Bronchial epithelial cell (primary cell): ENCODE measurements around the gene POU2AF3. TPM values are rescaled to one million over a fixed set of nuclear protein-coding genes. Genes with fewer than 3 reads are reported as not detected.

ENCODE experiments used
- DNase-seq: peaks from one replicate; pipeline ENCODE4 v3.0.0-alpha.2; 2010; ENCODE audit warnings: low read depth
- FAIRE-seq: peaks from 2 replicates; lab custom pipeline; 2011; peaks lifted over from hg19 to GRCh38; lab: Jason Lieb, UNC
- H3K27me3 ChIP-seq: 2 replicates; pipeline ENCODE4 v1.5.1; 2011; ENCODE audit warnings: low read length; ENCODE audit not compliant: control insufficient read depth, insufficient read depth
- H3K36me3 ChIP-seq: 2 replicates; pipeline ENCODE4 v1.5.1; 2011; ENCODE audit warnings: low read length; ENCODE audit not compliant: control insufficient read depth, insufficient read depth
- H3K4me3 ChIP-seq: 2 replicates; pipeline ENCODE4 v1.5.1; 2011; ENCODE audit warnings: mild to moderate bottlenecking, low read depth, low read length, control low read depth
- total RNA-seq: library from RNA; depleted of rRNA; stranded (reverse); fragments of >200 nt; gene quantifications from 2 replicates; pipeline ENCODE4 v1.2.1, GENCODE V29; 2014
- TF ChIP-seq, protein P1 (sequence below): IDR thresholded peaks from 2 replicates; pipeline ENCODE4 v1.5.1; 2011; ENCODE audit warnings: mild to moderate bottlenecking, moderate library complexity, low read length, control low read depth, inconsistent platforms; ENCODE audit not compliant: insufficient read depth, severe bottlenecking

POU2AF3 gene
- total RNA-seq, 1 donor from 2014 or later, result not detected

DNA sequence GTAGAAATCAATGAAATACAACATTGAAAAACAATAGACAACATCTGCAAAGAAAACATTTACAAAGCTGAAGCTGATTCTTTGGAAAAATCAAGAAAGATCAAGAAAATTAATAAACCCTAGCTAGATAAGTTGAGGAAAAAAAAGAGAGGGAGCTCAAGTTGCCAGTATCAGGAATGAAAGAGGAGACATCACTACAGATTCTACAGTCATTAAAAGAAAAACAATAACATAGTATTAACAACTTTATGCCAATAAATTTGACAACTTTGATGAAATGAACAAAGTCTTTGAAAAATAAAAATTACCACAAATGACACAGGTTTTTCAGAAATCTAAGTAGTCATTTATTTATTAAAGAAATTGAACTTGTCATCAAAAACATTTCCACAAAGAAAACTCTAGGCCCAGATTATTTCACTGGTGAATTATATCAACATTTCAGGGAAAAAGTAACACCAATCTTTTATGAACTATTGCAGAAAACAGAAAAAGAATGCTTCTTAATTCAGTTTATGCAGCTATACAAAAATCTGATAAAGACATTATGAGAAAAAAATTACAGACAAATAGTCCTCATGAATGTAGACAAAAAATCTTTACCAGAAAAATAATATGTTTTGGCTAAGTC is 41.5 kb downstream of the POU2AF3 start:
- TF ChIP-seq, protein P1, sequence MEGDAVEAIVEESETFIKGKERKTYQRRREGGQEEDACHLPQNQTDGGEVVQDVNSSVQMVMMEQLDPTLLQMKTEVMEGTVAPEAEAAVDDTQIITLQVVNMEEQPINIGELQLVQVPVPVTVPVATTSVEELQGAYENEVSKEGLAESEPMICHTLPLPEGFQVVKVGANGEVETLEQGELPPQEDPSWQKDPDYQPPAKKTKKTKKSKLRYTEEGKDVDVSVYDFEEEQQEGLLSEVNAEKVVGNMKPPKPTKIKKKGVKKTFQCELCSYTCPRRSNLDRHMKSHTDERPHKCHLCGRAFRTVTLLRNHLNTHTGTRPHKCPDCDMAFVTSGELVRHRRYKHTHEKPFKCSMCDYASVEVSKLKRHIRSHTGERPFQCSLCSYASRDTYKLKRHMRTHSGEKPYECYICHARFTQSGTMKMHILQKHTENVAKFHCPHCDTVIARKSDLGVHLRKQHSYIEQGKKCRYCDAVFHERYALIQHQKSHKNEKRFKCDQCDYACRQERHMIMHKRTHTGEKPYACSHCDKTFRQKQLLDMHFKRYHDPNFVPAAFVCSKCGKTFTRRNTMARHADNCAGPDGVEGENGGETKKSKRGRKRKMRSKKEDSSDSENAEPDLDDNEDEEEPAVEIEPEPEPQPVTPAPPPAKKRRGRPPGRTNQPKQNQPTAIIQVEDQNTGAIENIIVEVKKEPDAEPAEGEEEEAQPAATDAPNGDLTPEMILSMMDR, result no peak
- Histone ChIP-seq H3K27me3 (no peaks in the 10 kb centered on the region), H3K4me3 (no peak overlapping the region), H3K36me3 (no peaks in the 10 kb centered on the region)
- FAIRE-seq (no peak), DNase-seq (no peak)

DNA sequence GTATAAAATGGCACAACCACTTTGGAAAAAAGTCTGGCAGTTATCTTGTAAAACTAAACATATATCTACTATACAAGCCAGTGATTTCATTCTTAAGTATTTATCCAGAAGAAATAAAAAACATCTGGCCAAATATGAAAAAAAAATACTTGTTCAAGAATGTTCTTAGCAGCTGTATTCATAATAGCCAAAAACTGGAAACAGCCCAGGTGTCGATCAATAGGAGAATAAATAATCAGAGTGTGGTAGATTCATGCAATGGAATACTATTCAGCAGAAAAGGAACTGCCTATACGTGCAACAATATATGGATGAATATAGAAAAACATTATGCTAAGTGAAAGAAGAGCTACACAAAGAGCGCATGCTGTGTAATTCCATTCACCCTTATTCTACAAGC is 44.0 kb downstream of the POU2AF3 start:
- H3K27me3 ChIP-seq, result peaks cover 1% of the 10 kb centered on the region
- FAIRE-seq, result no peak
- TF ChIP-seq, protein P1, result no peak

DNA sequence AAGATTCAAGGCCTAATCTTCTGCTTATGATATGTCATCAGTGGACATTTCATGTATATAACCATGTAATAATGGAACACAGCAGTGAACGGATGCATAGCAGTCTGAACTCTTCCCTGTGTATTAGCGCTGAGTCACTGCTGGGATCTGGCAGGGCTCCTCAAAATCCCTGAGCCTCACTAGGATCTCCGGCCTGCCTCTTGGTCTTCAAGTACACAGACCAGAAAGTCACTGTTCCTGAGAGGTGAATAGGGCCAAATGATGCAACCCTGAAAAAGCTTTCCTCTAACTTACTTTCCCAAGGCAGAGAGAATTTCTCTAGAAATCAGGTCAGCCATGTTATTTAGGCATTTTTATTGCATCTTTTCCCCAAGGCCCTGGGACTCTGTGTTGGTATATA is 45.7 kb downstream of the POU2AF3 start:
- Histone ChIP-seq H3K4me3 (no peak overlapping the region), H3K36me3 (no peaks in the 10 kb centered on the region), H3K27me3 (peaks cover 1% of the 10 kb centered on the region)
- FAIRE-seq (no peak), DNase-seq (peak; percentile 52)
- TF ChIP-seq, protein P1, result no peak

More for the DNA sequence above, 44.0 kb downstream of the POU2AF3 start:
- no peak for DNase-seq
- Histone ChIP-seq H3K4me3 (no peak overlapping the region), H3K36me3 (no peaks in the 10 kb centered on the region)

DNA sequence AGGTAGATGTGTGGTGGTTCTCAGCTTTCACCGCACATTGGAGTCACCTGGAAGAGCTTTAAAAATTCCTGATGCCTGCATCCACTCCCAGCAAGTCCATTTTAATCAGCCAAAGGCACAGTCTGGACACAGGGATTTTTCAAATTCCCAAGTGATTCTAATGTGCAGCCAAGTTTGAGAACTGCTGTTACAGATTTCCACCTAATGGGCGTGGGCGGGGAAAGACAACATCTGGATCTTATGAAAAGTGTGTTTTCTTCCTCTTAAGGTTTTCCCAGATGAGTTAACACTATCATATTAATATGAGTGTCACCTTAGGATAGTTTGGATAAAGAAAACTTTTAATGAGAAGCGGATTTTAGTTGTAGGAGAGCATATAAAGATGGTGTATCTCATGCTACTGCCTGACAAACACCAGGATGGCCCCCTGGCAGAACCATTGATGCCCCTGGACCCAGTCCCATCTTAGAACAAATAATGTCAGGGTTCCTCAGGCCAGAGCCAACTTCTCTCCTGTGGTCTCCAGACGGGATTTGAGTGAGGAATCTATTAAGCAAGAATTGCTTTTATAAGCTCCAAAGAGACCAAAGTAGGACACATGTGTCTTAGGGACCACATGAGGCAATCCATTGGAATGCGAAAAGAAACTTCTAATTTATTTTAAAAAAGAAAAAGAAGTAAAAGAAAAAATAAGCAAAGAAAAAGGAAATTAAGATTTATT is 48.8 kb downstream of the POU2AF3 start:
- TF ChIP-seq, protein P1, result no peak
- FAIRE-seq (no peak), DNase-seq (no peak)
- Histone ChIP-seq H3K27me3 (peaks cover 1% of the 10 kb centered on the region), H3K36me3 (no peaks in the 10 kb centered on the region), H3K4me3 (no peak overlapping the region)

DNA sequence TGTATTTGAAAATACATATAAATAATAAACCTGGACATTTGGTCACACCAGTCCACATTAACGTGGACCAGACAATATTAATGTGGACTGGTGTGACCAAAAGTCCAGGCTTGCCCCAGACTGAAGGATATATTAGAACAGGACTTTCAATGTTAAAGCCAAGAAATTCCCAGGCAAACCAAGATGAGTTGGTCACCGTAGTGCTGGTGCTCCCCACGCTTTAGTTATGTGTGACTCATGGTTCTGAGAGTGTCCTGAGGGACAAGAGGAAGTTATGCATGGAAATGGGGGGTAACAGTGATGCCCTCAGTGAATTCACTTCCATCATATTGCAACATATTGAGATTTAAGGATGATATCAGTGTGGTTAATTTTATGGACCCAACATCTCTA is 49.4 kb downstream of the POU2AF3 start:
- DNase-seq, result no peak
- TF ChIP-seq, protein P1, result no peak
- H3K4me3 ChIP-seq, result no peak overlapping the region
- peaks cover 1% of the 10 kb centered on the region for H3K27me3 ChIP-seq
- H3K36me3 ChIP-seq, result no peaks in the 10 kb centered on the region
- FAIRE-seq, result no peak

DNA sequence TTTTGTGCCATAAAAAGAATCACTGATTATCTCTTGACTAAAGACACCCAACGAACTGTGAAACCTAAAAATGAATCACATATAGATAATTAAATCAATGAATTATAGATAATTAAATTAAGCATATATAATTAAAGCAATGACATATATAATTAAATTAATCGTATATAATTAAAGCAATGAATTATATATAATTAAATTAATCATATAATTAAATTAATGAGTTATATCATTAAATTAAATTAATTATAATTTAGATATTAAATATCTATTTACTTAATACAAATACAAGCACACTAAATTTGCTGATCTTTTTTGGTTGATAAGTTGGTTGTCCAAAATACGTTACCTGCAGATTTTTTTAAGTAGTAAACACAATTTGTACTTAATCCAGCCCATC is 49.8 kb downstream of the POU2AF3 start:
- Histone ChIP-seq H3K36me3 (no peaks in the 10 kb centered on the region), H3K4me3 (no peak overlapping the region), H3K27me3 (peaks cover 1% of the 10 kb centered on the region)
- TF ChIP-seq, protein P1, result no peak
- DNase-seq (no peak), FAIRE-seq (no peak)
